ENCODE results near the gene SH3BP2. TPM values are rescaled to one million over a fixed set of nuclear protein-coding genes. Genes with fewer than 3 reads are reported as not detected.

Gene SH3BP2
- total and polyA plus RNA-seq, 7 donors: 18.4 to 82.4 (median 29.9) TPM

- H3K4me1 ChIP-seq: peaks cover 0 to 74% (median 67%) of the 10 kb centered on the region in 4 donors
- H3K9me3 ChIP-seq: no peaks in the 10 kb centered on the region
- H3K27me3 ChIP-seq: no peaks in the 10 kb centered on the region
- H3K27ac ChIP-seq: peak overlapping the region; percentile 71 to 81 (median 79)
- WGBS, 2 donors: 87 to 92% methylated on average over 17 of the region's 17 CpGs
- H3K4me3 ChIP-seq: peak overlapping the region in 2 of 4 donors; percentile 10 to 76
- H3K36me3 ChIP-seq: no peaks in the 10 kb centered on the region
- DNase-seq: peak; percentile 52
- no peak for TF ChIP-seq POLR2AphosphoS5 (IDR thresholded peaks at IDR 0.05)
- TF ChIP-seq POLR2A (IDR thresholded peaks at IDR 0.05): no peak
- TF ChIP-seq CTCF (IDR thresholded peaks at IDR 0.05): no peak
- no peak for TF ChIP-seq EP300 (IDR thresholded peaks at IDR 0.05)
- intact Hi-C loops (cut with DNase I): no loop called here
Measured at GRCh38 chr4:2795300-2795892, 2.5 kb downstream of the SH3BP2 start.

GRCh38 chr4:2795893-2796848 lies 3.3 kb downstream of the SH3BP2 start:
- peak; percentile 70 for DNase-seq
- Histone ChIP-seq H3K4me1 (peaks cover 0 to 82% (median 74%) of the 10 kb centered on the region in 4 donors), H3K4me3 (no peak overlapping the region), H3K27ac (peak overlapping the region; percentile 71 to 81 (median 79)), H3K9me3 (no peaks in the 10 kb centered on the region), H3K36me3 (no peaks in the 10 kb centered on the region), H3K27me3 (no peaks in the 10 kb centered on the region)
- TF ChIP-seq POLR2AphosphoS5 (IDR thresholded peaks at IDR 0.05) (peak in 2 of 4 donors; percentile 22 to 42), POLR2A (IDR thresholded peaks at IDR 0.05) (peak in 1 of 2 donors; percentile 26), CTCF (IDR thresholded peaks at IDR 0.05) (no peak)
- 41 to 76% methylated on average over 27 of the region's 27 CpGs for WGBS, 2 donors
- intact Hi-C loops (cut with DNase I): no loop called here

DNA sequence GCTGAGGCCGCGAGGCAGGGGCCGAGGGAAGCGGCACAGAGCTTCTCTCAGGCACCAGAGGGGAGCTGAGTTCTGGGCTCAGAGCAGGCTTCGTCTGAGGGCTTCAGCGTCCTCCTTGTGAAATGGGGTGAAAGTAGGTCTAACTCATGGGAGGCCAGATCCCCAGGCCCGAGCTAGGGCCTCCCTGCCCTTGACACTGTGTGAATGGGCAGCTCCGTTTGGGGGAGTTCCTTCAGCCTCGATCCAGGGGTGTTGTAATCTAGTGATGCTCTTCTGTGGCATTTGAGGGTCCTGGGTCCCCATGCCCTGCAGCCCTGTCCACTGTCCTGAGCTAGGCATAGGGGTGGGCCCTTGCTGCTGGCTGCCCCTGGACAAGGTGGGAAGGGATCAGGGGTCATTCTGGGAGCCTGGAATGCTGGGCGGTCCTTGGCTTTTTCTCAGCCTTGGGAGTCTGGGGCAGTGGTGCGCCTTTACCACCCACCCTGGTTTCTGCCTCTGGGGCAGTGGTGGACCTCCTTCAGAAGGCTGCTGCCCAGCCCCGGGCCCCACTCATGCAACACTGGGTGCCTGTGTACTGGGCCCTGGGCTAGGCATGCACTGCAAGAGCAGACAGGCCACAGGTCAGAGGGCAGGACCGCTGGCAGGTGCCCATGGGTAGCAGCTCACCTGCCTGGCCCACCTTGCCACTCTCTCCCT lies 4.1 kb downstream of the SH3BP2 start:
- H3K4me1 ChIP-seq: peaks cover 0 to 90% (median 83%) of the 10 kb centered on the region in 4 donors
- no peaks in the 10 kb centered on the region for H3K27me3 ChIP-seq
- H3K27ac ChIP-seq: peak overlapping the region; percentile 71 to 81 (median 79)
- peak; percentile 55 for DNase-seq
- no peaks in the 10 kb centered on the region for H3K9me3 ChIP-seq
- H3K36me3 ChIP-seq: no peaks in the 10 kb centered on the region
- no peak overlapping the region for H3K4me3 ChIP-seq
- intact Hi-C loops (cut with DNase I): no loop called here
- no peak for TF ChIP-seq EP300 (IDR thresholded peaks at IDR 0.05)
- TF ChIP-seq CTCF (IDR thresholded peaks at IDR 0.05): no peak
- no peak for TF ChIP-seq POLR2AphosphoS5 (IDR thresholded peaks at IDR 0.05)
- no peak for TF ChIP-seq POLR2A (IDR thresholded peaks at IDR 0.05)
- WGBS, 2 donors: 42 to 77% methylated on average over 13 of the region's 13 CpGs

DNA sequence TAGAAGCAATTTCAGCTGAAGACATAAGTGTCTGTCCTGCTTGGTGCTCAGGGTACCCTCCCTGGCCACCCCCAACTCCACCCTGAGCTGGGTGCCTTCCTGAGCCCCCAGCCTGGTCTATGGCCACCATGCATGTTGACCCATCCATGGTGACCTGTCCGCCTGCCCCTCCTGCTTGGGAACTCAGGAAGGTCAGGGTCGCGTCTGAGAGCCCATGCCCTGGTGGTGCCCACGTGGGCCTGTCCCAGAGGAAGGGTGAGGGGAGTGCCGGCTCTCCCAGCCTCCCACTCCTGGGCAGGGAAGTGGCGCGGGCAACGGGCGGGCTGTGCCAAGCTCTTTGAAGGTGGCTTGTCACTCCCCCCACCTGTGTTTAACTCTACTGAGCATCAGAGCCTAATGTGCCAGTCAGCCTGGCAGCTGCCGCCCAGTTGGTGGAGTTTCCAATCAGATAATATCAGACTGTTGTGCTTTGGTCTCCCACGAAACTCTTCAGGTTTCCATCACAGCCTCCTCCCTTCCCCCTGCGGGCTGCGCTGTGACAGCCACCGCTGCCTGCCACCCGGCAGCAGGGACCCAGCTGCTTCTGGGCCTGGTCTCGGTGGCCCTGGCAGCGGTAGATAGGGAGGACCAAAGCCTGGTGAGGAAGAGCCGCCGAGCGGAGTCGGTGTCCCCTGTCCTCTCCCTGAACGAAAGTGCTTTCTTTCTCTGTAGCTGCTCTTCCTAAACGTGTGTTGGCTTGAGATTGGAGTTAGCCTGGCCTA lies 4.8 kb downstream of the SH3BP2 start:
- peak overlapping the region; percentile 71 to 81 (median 79) for H3K27ac ChIP-seq
- WGBS, 2 donors: 63 to 84% methylated on average over 23 of the region's 23 CpGs

More for the DNA sequence above, 4.8 kb downstream of the SH3BP2 start:
- TF ChIP-seq EP300 (IDR thresholded peaks at IDR 0.05) (no peak), CTCF (IDR thresholded peaks at IDR 0.05) (no peak), POLR2A (IDR thresholded peaks at IDR 0.05) (no peak), POLR2AphosphoS5 (IDR thresholded peaks at IDR 0.05) (no peak)
- H3K36me3 ChIP-seq: no peaks in the 10 kb centered on the region
- H3K27me3 ChIP-seq: no peaks in the 10 kb centered on the region
- no peaks in the 10 kb centered on the region for H3K9me3 ChIP-seq
- H3K4me1 ChIP-seq: peaks cover 0 to 92% (median 81%) of the 10 kb centered on the region in 4 donors
- intact Hi-C loops (cut with DNase I): no loop called here
- H3K4me3 ChIP-seq: peak overlapping the region in 1 of 4 donors; percentile 14
- DNase-seq: peak; percentile 59

All from sigmoid colon (tissue), 7 donors.